Effector memory CD4-positive, alpha-beta T cell (primary cell): ENCODE measurements around the gene DIPK1C.

ENCODE experiments used
- DNase-seq, 3 donors: peaks; one replicate each; pipeline ENCODE4 v3.0.0-alpha.2; 2020
- H3K27ac ChIP-seq: 2 replicates; pipeline ENCODE4 v1.7.0; 2013; ENCODE audit warnings: mild to moderate bottlenecking, low read length, moderate library complexity; ENCODE audit not compliant: insufficient read depth, poor library complexity, severe bottlenecking
- H3K27me3 ChIP-seq: replicated peaks from 2 replicates; pipeline ENCODE4 v1.7.0; 2013; ENCODE audit warnings: mild to moderate bottlenecking, low read length; ENCODE audit not compliant: insufficient read depth, control insufficient read depth, poor library complexity, severe bottlenecking
- H3K36me3 ChIP-seq: 2 replicates; pipeline ENCODE4 v1.7.0; 2013; ENCODE audit warnings: mild to moderate bottlenecking, low read length, moderate library complexity; ENCODE audit not compliant: control insufficient read depth, insufficient read depth
- H3K4me1 ChIP-seq: 2 replicates; pipeline ENCODE4 v1.7.0; 2013; ENCODE audit warnings: low read length, mild to moderate bottlenecking; ENCODE audit not compliant: control insufficient read depth, insufficient read depth, poor library complexity, severe bottlenecking
- H3K4me3 ChIP-seq: 2 replicates; pipeline ENCODE4 v1.7.0; 2013; ENCODE audit warnings: low read length, low read depth, mild to moderate bottlenecking; ENCODE audit not compliant: insufficient read depth, poor library complexity, severe bottlenecking
- H3K9me3 ChIP-seq: 2 replicates; pipeline ENCODE4 v1.7.0; 2013; ENCODE audit warnings: mild to moderate bottlenecking, low read length, moderate library complexity; ENCODE audit not compliant: control insufficient read depth

DIPK1C gene

DNA sequence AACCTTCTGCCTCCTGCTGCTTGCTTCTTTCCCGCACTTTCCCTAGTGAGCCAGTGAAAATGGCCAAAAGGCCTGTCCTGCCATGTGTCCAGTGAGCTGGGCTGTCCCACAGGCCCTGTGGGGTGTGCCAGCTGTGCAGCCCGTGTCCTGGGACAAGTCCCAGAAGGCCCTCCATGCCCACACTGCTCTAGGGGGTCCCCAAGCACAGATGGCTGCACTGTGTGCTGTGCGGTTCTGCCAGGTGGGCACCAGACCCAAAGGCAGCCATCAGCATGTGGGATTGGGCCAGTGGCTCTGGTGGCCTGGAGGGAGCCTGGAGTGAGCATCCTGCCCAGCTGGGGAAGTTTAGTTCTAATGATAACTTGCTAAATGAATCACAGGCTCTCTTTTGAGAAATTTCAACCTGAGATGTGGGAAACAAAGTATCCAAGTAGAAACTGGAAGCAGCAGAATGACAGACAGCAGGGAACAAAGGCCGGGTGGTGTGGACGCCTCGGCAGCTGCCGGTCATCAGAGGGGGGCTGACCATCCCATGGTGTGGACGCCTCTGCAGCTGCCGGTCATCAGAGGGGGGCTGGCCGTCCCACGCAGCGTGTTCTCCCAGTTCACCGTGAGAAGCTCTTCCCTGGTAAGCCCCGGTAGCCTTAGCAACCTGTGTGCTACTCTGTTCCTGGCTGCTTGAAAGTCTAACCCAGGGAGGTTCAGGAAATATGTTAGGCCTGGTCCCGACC, 29.2 kb upstream of the DIPK1C start:
- DNase-seq, result no peak
- no peaks in the 10 kb centered on the region for H3K27me3 ChIP-seq
- no peaks in the 10 kb centered on the region for H3K36me3 ChIP-seq
- H3K9me3 ChIP-seq, result no peaks in the 10 kb centered on the region
- peaks cover 2% of the 10 kb centered on the region for H3K4me1 ChIP-seq
- H3K4me3 ChIP-seq, result no peak overlapping the region
- no peak overlapping the region for H3K27ac ChIP-seq

DNA sequence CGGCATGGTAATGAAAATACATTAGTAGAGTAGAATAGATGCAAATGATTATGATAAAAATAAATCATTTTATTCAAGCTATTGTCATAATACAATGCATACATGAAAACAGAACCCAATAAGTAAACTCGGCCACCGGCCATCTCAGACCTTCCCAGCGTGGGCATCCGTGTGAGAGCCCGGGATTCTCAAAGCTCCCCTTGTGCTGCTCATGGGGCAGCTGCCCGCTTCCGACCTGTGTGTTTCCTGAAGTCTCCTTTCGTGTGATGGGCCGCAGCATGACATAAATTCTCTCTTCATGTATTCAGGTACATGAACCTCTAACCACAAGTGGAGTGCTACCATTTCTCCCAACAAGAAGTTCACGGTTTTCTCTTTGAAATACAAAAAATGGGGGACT, 25.6 kb upstream of the DIPK1C start:
- Histone ChIP-seq H3K36me3 (no peaks in the 10 kb centered on the region), H3K9me3 (no peaks in the 10 kb centered on the region), H3K27me3 (no peaks in the 10 kb centered on the region), H3K27ac (no peak overlapping the region), H3K4me1 (peaks cover 2% of the 10 kb centered on the region), H3K4me3 (no peak overlapping the region)
- DNase-seq, result no peak

DNA sequence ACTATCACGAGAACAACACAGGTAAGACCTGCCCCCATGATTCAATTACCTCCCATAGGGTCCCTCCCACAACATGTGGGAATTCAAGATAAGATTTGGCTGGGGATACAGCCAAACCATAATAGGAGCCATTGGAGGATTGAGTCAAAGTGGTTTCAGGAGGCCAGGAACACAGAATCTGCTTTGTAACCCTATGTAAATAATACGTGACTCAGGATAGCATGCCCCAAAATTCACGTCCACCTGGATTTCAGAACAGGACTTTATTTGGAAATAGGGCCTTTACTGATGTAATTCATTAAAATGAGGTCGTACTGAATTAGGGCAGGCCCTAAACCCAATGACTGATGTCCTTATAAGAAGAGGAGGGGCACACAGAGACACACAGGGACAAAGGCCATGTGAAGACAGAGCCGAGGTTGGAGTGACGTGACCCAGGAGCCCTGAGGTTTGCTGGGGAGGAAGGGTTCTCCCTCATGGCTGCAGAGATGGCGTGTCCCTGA, 23.1 kb upstream of the DIPK1C start:
- no peak for DNase-seq
- no peak overlapping the region for H3K27ac ChIP-seq
- H3K36me3 ChIP-seq, result no peaks in the 10 kb centered on the region
- no peak overlapping the region for H3K4me3 ChIP-seq
- no peaks in the 10 kb centered on the region for H3K9me3 ChIP-seq
- no peaks in the 10 kb centered on the region for H3K27me3 ChIP-seq
- peaks cover 2% of the 10 kb centered on the region for H3K4me1 ChIP-seq

DNA sequence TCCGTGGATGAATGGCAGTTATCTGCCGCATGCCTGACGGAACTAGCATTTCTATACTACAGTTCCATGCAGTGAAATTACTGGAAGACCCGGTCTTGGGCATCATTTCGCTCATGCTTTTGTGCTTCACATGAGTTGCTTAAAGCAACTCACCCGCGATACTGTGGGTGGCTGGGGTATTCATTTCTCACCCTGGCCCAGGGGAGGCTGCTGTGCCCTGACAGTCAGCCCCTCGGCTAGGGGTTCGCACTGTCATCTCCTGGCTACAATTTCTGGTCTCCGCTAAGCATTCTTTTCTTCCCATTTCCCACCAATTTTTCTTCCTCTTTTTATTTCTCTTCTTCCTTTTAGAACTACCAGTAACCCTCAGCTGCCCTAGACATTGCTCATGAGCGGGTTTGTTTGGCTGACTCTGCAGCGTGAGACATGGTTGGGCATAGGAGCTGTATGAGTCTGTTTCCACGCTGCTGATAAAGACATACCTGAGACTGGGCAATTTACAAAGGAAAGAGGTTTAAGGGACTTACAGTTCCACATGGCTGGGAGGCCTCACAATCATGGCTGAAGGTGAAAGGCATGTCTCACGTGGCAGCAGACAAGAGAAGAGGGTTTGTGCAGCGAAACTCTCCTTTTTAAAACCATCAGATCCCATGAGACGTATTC, 22.5 kb upstream of the DIPK1C start:
- no peak overlapping the region for H3K4me3 ChIP-seq
- no peaks in the 10 kb centered on the region for H3K27me3 ChIP-seq
- H3K36me3 ChIP-seq, result no peaks in the 10 kb centered on the region
- DNase-seq, result no peak
- no peak overlapping the region for H3K27ac ChIP-seq
- H3K4me1 ChIP-seq, result peaks cover 2% of the 10 kb centered on the region
- H3K9me3 ChIP-seq, result no peaks in the 10 kb centered on the region

DNA sequence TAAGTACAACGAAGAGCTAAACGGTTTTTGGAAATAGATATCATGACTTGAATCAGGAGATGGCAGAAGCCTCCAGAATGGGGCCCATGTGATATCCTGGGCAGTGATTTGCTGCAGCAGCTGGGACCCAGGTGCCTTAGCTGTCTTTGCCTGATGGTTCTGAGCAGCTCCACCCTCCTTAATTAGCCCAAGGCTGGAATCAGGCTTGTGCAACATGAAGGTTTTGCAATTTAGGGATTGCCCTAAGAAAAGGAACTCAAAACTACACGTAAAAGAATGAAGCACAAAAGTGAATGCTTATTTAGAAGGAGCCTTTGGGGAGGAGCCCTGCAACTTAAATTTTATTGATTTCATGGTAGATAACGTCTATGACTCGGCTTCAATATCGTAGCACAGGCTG, 21.8 kb upstream of the DIPK1C start:
- no peaks in the 10 kb centered on the region for H3K27me3 ChIP-seq
- no peak overlapping the region for H3K27ac ChIP-seq
- DNase-seq, result no peak
- no peaks in the 10 kb centered on the region for H3K9me3 ChIP-seq
- H3K4me1 ChIP-seq, result no peaks in the 10 kb centered on the region
- H3K36me3 ChIP-seq, result no peaks in the 10 kb centered on the region
- H3K4me3 ChIP-seq, result no peak overlapping the region

DNA sequence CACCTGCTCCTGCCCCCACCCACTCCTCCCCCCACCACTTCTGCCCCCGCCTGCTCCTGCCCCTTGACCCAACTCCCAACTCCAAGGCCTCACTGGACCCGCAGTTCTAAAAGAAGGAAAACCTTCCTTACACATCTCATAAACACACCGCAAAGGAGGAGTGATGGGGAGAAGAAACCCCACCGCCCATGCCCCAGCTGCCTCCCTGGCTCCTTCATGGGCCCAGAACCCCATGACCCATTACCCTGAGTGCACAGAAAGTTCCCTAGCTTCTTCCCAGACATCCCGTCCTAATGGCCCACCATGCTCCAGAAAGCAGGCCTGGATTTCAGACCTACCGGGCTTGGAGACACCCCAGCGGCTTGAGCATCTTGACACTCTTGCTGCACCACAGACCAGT, 21.2 kb upstream of the DIPK1C start:
- no peaks in the 10 kb centered on the region for H3K9me3 ChIP-seq
- H3K27ac ChIP-seq, result no peak overlapping the region
- H3K4me1 ChIP-seq, result no peaks in the 10 kb centered on the region
- H3K4me3 ChIP-seq, result no peak overlapping the region
- no peak for DNase-seq
- H3K27me3 ChIP-seq, result no peaks in the 10 kb centered on the region
- no peaks in the 10 kb centered on the region for H3K36me3 ChIP-seq

DNA sequence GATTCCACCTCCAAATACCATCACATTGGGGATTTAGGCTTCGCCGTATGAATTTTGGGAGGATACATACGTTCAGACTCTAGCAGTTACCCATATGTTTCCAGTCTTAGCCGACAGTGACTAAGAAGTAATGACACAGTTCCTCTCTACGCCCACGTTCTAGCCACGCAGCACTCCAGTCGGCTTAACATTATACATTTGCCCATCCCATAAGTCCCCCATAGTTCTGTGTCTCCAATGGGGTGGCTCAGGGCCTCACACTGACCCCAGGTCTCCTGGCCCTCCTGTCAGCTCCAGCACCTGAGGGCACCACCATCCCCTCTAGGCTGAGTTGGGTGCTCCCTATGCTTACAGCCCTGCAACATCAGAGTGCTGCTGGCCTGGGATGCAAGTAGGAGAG, 20.7 kb upstream of the DIPK1C start:
- no peaks in the 10 kb centered on the region for H3K36me3 ChIP-seq
- no peak overlapping the region for H3K27ac ChIP-seq
- H3K27me3 ChIP-seq, result no peaks in the 10 kb centered on the region
- no peaks in the 10 kb centered on the region for H3K4me1 ChIP-seq
- H3K4me3 ChIP-seq, result no peak overlapping the region
- no peaks in the 10 kb centered on the region for H3K9me3 ChIP-seq
- DNase-seq, result no peak

DNA sequence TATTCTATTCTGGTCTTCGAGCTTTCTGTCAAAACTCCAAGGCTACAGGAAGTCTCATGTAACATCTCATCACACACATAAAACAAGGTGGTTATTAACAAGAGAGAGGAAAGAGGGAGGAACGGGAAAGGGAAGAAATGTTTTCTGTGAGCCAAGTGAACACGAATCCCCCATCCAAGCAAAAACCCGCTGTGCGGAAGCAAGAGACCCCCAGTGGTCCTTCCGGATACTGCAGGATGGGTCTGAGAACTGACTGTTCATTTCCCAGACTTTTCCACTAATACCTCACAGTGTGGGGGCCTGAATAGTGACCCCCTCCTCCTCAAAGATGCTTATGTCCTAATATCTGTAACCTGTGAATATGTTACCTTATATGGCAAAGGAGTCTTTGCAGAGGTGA, 19.0 kb upstream of the DIPK1C start:
- Histone ChIP-seq H3K27ac (no peak overlapping the region), H3K9me3 (no peaks in the 10 kb centered on the region), H3K4me1 (no peaks in the 10 kb centered on the region), H3K36me3 (no peaks in the 10 kb centered on the region), H3K4me3 (no peak overlapping the region), H3K27me3 (no peaks in the 10 kb centered on the region)
- no peak for DNase-seq

DNA sequence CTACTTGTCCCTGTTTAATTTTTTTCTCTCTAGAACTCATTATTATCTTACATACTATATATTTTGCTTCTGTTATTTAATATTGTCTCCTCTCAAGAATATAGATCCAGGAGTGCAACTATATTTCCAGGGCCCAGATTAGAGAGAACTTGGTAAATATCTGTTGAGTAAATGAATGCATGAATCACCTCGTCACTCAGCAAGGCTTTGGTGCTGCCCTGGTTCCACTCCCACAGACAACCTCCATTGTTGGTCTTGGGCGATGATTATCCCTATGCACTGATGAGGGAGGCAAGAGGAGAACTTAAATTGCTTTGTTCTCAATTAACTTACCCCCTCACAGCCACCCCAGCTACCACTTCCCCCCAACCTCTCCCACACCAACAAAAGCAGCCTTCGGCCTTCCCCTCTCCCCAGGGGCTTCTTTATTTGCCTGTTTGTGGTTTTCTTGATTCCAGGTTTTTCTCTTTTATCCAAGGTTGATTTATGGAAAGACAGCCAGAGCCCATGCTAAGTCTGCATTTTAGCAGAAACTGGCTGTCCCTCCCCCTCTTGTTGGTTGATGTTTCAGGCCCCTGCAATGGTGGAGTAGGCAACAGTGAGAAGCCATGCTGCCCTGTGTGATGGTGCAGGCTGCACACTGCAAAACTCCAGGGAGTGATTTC, 17.0 kb upstream of the DIPK1C start:
- Histone ChIP-seq H3K4me1 (no peaks in the 10 kb centered on the region), H3K36me3 (no peaks in the 10 kb centered on the region), H3K27ac (no peak overlapping the region), H3K9me3 (no peaks in the 10 kb centered on the region), H3K4me3 (no peak overlapping the region), H3K27me3 (no peaks in the 10 kb centered on the region)
- no peak for DNase-seq

DNA sequence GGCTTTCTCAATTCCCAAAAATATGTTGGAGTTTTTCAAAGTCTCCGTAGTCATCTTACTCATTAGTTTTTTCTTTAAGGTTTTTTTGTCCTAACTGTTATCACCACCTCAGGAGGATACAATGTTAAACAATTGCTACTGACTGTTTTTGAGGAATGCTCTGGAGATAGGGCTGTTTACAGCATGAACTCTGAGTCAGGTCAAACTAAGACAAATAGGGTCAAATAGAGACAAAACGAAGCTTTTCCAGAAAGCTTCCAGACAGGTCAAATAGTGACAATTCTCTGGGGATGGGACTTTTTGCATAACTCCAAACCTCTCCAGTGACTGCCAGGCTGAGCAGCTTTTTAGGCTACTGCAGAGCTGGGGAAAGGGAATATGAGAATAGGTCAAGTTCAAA, 15.2 kb upstream of the DIPK1C start:
- Histone ChIP-seq H3K4me3 (no peak overlapping the region), H3K27me3 (no peaks in the 10 kb centered on the region), H3K27ac (no peak overlapping the region), H3K9me3 (no peaks in the 10 kb centered on the region), H3K4me1 (no peaks in the 10 kb centered on the region), H3K36me3 (no peaks in the 10 kb centered on the region)
- DNase-seq, result no peak
